Mesothelial cell of epicardium (in vitro differentiated cells): ENCODE results near the gene RAET1L. TPM values are rescaled to one million over a fixed set of nuclear protein-coding genes. Genes with fewer than 3 reads are reported as not detected.

Experiments
- DNase-seq, 2 experiments: peaks; one replicate each; pipeline ENCODE4 v3.0.0; 2021; ENCODE audit warnings: low spot score in 2 of 2; ENCODE audit not compliant: unreplicated experiment in 2 of 2
- H3K27ac Mint-ChIP-seq: 2 replicates; pipeline ENCODE4 v1.8.0; 2021; ENCODE audit warnings: mixed read lengths
- H3K27me3 Mint-ChIP-seq: 2 replicates; pipeline ENCODE4 v1.8.0; 2021; ENCODE audit warnings: low read depth, mixed read lengths
- H3K36me3 Mint-ChIP-seq: 2 replicates; pipeline ENCODE4 v1.8.0; 2021; ENCODE audit warnings: mixed read lengths
- H3K4me1 Mint-ChIP-seq: 2 replicates; pipeline ENCODE4 v1.8.0; 2021; ENCODE audit warnings: mixed read lengths
- H3K4me3 Mint-ChIP-seq: 2 replicates; pipeline ENCODE4 v1.8.0; 2021; ENCODE audit warnings: mild to moderate bottlenecking, moderate library complexity, mixed read lengths
- H3K9me3 Mint-ChIP-seq: 2 replicates; pipeline ENCODE4 v1.8.0; 2021; ENCODE audit warnings: mixed read lengths
- CTCF ChIP-seq: fragments of 200-600 bp; sonication (generic); IDR thresholded peaks from one replicate; pipeline ENCODE4 v1.5.0; 2021; ENCODE audit warnings: antibody characterized with exemption; ENCODE audit not compliant: unreplicated experiment
- total RNA-seq: library from RNA; stranded (reverse); gene quantifications from 3 replicates; pipeline ENCODE4 v1.2.1, GENCODE V29; 2021

The RAET1L gene
- total RNA-seq, 1 donor from 2014 or later, result not detected

GRCh38 chr6:150053450-150053849, 28.1 kb upstream of the RAET1L start:
- Mint-ChIP-seq H3K4me3 (no peak overlapping the region), H3K27me3 (peaks cover 79% of the 10 kb centered on the region), H3K9me3 (peaks cover 7% of the 10 kb centered on the region), H3K27ac (no peak overlapping the region), H3K4me1 (no peaks in the 10 kb centered on the region), H3K36me3 (no peaks in the 10 kb centered on the region)
- no peak for TF ChIP-seq CTCF
- DNase-seq, result no peak

- no peak for DNase-seq
- H3K4me3 Mint-ChIP-seq, result no peak overlapping the region
- no peaks in the 10 kb centered on the region for H3K4me1 Mint-ChIP-seq
- peaks cover 86% of the 10 kb centered on the region for H3K27me3 Mint-ChIP-seq
- no peak overlapping the region for H3K27ac Mint-ChIP-seq
- TF ChIP-seq CTCF, result no peak
- no peaks in the 10 kb centered on the region for H3K36me3 Mint-ChIP-seq
- H3K9me3 Mint-ChIP-seq, result peaks cover 7% of the 10 kb centered on the region
Measured at GRCh38 chr6:150050846-150051245, 25.5 kb upstream of the RAET1L start.

DNA sequence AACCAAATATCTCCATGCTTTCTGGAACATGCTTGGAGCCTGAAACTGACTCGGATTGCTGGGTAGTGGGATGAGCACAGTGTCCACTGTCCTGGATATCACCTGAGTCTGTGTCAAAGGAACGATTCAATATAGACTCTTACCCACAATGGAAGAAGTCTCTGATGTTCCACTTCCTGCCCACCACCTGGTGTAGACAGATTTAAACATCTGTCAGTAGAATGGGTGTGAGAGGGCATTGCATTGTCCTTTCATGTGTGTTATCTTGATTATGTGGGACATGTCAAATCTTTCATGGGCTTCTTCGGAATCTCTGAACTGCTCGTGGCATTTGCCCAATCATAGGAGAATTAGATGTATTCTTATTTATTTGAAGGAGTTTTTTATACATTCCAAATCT, 22.8 kb upstream of the RAET1L start:
- Mint-ChIP-seq H3K4me1 (no peaks in the 10 kb centered on the region), H3K27me3 (peaks cover 79% of the 10 kb centered on the region), H3K36me3 (no peaks in the 10 kb centered on the region), H3K27ac (no peak overlapping the region), H3K4me3 (no peak overlapping the region), H3K9me3 (no peaks in the 10 kb centered on the region)
- no peak for DNase-seq
- no peak for TF ChIP-seq CTCF

DNA sequence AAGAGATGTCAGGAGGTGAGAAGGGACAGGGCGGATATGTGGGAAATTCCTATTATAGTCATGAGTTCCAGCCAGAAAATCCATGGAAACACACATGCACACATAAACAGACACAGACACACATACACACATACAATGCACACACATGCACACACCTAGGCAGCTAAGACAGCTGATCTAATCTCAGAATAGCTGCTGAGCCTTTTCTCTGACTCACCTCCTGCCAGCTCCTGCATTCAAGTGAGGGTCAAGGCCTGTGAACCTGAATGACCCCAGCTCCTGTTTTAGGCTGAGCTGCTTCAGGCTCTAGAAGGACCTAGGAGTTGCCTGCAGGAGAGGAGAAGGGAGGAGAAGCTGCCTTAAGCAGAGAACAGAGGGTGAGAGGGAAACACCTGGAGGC, 21.6 kb upstream of the RAET1L start:
- Mint-ChIP-seq H3K27ac (no peak overlapping the region), H3K9me3 (no peaks in the 10 kb centered on the region), H3K27me3 (peaks cover 79% of the 10 kb centered on the region), H3K36me3 (no peaks in the 10 kb centered on the region), H3K4me1 (no peaks in the 10 kb centered on the region), H3K4me3 (no peak overlapping the region)
- no peak for DNase-seq
- no peak for TF ChIP-seq CTCF

GRCh38 chr6:150044621-150045145, 19.4 kb upstream of the RAET1L start:
- no peak overlapping the region for H3K27ac Mint-ChIP-seq
- H3K27me3 Mint-ChIP-seq, result peaks cover 82% of the 10 kb centered on the region

More at GRCh38 chr6:150044621-150045145, 19.4 kb upstream of the RAET1L start:
- no peak for DNase-seq
- Mint-ChIP-seq H3K9me3 (no peaks in the 10 kb centered on the region), H3K36me3 (no peaks in the 10 kb centered on the region), H3K4me1 (no peaks in the 10 kb centered on the region), H3K4me3 (no peak overlapping the region)
- no peak for TF ChIP-seq CTCF
